Measurements from ENCODE around the gene GMIP. TPM values are rescaled to one million over a fixed set of nuclear protein-coding genes. Genes with fewer than 3 reads are reported as not detected.
"Not testable (repeated sequence)": the region's sequence is repeated elsewhere in the genome, so short reads cannot be mapped to it uniquely, and the experiment has no call there.

GMIP gene
- total RNA-seq, 4 donors from 2014 or later, result 5.6 to 10.8 (median 8.2) TPM

DNA sequence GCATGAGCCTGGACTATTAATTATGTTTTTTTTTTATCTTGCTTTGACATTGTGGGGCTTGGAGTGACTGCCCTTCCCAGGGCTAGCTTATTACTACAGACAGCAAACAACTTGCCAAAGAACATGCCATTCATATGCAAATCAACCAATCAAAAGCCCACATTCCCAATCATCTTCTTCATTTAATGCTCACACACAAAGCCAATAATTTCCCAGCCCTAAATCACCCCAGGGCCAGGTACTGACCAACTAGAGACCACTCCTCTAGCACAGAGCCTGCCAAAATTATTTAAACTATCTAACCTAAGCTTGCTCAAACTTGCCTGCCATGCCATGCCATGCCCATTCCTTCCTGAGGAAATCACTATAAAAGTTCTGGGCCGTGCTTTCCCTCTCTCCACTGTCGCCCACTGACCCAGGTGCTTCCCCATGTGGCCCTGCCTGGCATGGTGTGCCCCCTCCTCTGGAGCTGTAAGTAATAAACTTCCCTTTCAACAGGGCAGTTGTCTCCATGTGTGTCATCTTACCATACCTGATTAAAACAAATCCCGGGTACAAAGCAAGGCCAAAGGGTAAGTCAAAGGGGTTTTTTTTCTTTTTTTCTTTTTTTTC is 40.6 kb downstream of the GMIP start:
- Histone ChIP-seq H3K27ac (no peak overlapping the region), H3K4me1 (no peaks in the 10 kb centered on the region), H3K36me3 (no peaks in the 10 kb centered on the region), H3K9me3 (no peaks in the 10 kb centered on the region), H3K27me3 (no peaks in the 10 kb centered on the region), H3K4me3 (no peak overlapping the region)
- intact Hi-C loops (cut with DNase I; ENCODE audit: low total_unique reads), result no loop called here
- DNase-seq, result no peak
- no peak for TF ChIP-seq CTCF (IDR thresholded peaks at IDR 0.05)
- TF ChIP-seq POLR2A (IDR thresholded peaks at IDR 0.05), result no peak

DNA sequence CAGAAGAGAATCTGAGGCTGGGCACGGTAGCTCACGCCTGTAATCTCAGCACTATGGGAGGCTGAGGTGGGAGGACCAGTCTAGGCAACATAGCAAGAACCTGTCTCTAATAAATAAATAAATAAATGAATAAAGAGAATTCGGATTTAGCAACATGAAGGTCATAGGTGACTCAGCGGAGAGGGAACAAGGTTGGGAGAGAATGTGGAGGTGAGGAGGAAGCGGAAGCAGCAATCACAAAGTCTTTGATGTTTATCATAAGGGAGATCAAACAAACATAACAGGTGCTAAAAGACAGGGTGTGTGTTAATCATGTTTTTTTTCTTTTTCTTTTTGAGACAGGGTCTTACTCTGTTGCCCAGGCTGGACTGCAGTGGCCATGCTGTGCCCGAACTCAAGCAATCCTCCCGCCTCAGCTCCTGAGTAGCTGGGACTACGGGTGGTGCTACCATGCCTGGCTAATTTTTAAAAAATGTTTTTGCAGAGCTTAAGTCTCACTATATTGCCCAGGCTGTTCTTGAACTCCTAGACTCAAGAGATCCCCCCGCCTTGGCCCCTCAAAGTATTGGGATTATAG is 41.2 kb downstream of the GMIP start:
- DNase-seq, result no peak
- TF ChIP-seq CTCF (IDR thresholded peaks at IDR 0.05) (no peak), POLR2A (IDR thresholded peaks at IDR 0.05) (no peak)
- no peak overlapping the region for H3K27ac ChIP-seq
- intact Hi-C loops (cut with DNase I; ENCODE audit: low total_unique reads), result no loop called here
- H3K4me1 ChIP-seq, result no peaks in the 10 kb centered on the region
- H3K36me3 ChIP-seq, result no peaks in the 10 kb centered on the region
- H3K9me3 ChIP-seq, result no peaks in the 10 kb centered on the region
- H3K27me3 ChIP-seq, result no peaks in the 10 kb centered on the region
- H3K4me3 ChIP-seq, result no peak overlapping the region

DNA sequence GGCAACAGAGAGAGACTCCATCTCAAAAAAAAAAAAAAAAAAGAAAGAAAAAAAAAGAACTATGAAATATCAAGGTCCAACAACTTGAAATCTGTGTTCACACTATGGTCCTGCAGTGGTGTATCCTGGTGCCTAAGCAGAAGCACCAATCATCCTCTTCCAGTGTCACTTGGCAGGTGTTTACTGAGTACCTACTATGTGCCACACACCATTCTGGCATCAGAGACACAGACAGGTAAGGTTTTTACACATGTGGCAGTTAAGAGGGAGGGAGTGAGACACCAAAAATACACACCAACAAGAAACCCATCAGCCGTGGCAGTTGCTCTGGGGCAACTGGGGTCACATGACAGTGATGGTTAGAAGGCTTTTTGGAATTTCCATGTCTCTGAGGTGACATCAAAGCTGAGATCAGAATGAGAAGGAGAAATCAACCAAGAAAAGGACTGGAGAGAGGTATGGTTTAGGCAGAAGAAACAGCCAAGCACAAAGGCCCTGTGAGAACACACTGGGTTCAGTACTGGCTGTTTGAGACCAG is 42.6 kb downstream of the GMIP start:
- Histone ChIP-seq H3K9me3 (no peaks in the 10 kb centered on the region), H3K4me3 (no peak overlapping the region), H3K27ac (no peak overlapping the region), H3K36me3 (no peaks in the 10 kb centered on the region), H3K27me3 (no peaks in the 10 kb centered on the region), H3K4me1 (no peaks in the 10 kb centered on the region)
- intact Hi-C loops (cut with DNase I; ENCODE audit: low total_unique reads), result no loop called here
- no peak for TF ChIP-seq CTCF (IDR thresholded peaks at IDR 0.05)
- TF ChIP-seq POLR2A (IDR thresholded peaks at IDR 0.05), result no peak
- no peak for DNase-seq

- H3K36me3 ChIP-seq; H3K9me3 ChIP-seq; H3K4me1 ChIP-seq; H3K27me3 ChIP-seq; H3K4me3 ChIP-seq; DNase-seq; intact Hi-C loops (cut with DNase I; ENCODE audit: low total_unique reads); H3K27ac ChIP-seq: not testable (repeated sequence)
Measured at GRCh38 chr19:19598728-19599451, 44.6 kb downstream of the GMIP start.

DNA sequence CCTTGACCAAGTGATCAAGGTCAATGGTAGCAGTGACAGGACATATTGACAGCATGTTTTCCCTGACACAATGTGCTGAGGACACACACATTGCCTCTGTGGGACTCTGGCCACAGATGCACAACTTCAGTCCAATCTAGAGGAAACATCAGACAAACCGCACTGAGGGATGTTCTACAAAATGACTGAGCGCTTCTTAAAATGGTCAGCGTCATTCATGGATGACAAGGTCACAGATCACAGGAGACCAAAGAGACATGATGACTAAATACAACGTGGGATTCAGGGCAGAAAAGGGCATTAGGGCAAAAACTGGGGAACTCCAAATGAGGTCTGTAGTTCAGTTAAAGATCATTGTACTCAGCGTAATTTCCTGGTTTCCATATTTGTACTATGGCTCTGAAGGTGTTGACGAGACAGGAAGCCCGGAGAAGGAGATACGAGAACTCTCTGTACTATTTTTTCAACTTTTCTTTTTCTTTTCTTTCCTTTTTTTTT is 45.6 kb downstream of the GMIP start:
- Histone ChIP-seq H3K4me3 (no peak overlapping the region), H3K36me3 (no peaks in the 10 kb centered on the region), H3K9me3 (no peaks in the 10 kb centered on the region), H3K4me1 (no peaks in the 10 kb centered on the region), H3K27ac (no peak overlapping the region), H3K27me3 (no peaks in the 10 kb centered on the region)
- no peak for TF ChIP-seq CTCF (IDR thresholded peaks at IDR 0.05)
- TF ChIP-seq POLR2A (IDR thresholded peaks at IDR 0.05), result no peak
- intact Hi-C loops (cut with DNase I; ENCODE audit: low total_unique reads), result no loop called here
- DNase-seq, result no peak

Data from uterus (tissue), 4 donors.